Progenitor cell of endocrine pancreas (in vitro differentiated cells): ENCODE measurements around the gene GLYR1. TPM values are rescaled to one million over a fixed set of nuclear protein-coding genes. Genes with fewer than 3 reads are reported as not detected.

Experiments
- DNase-seq: peaks from one replicate; pipeline ENCODE4 v3.0.0; 2021; ENCODE audit warnings: low spot score; ENCODE audit not compliant: unreplicated experiment
- H3K27ac Mint-ChIP-seq: 2 replicates; pipeline ENCODE4 v1.8.0; 2021; ENCODE audit warnings: mild to moderate bottlenecking, moderate library complexity, mixed read lengths
- H3K27me3 Mint-ChIP-seq: 2 replicates; pipeline ENCODE4 v1.8.0; 2021; ENCODE audit warnings: mixed read lengths
- H3K36me3 Mint-ChIP-seq: 2 replicates; pipeline ENCODE4 v1.8.0; 2022; ENCODE audit warnings: mixed read lengths; ENCODE audit not compliant: insufficient read depth
- H3K4me1 Mint-ChIP-seq: 2 replicates; pipeline ENCODE4 v1.8.0; 2021; ENCODE audit warnings: low read depth, mixed read lengths
- H3K4me3 Mint-ChIP-seq: 2 replicates; pipeline ENCODE4 v1.8.0; 2021; ENCODE audit warnings: low read depth, mild to moderate bottlenecking, moderate library complexity, mixed read lengths
- H3K9me3 Mint-ChIP-seq: 2 replicates; pipeline ENCODE4 v1.8.0; 2021; ENCODE audit warnings: low read depth, mixed read lengths
- total RNA-seq: library from RNA; stranded (reverse); gene quantifications from 2 replicates; pipeline ENCODE4 v1.2.1, GENCODE V29; 2021
- TF ChIP-seq, protein P1 (sequence below): fragments of 200-600 bp; sonication (generic); IDR thresholded peaks from one replicate; pipeline ENCODE4 v1.5.0; 2021; ENCODE audit warnings: antibody characterized with exemption, mild to moderate bottlenecking; ENCODE audit not compliant: unreplicated experiment

GLYR1 gene
- total RNA-seq, 1 donor from 2014 or later, result 129 TPM

DNA sequence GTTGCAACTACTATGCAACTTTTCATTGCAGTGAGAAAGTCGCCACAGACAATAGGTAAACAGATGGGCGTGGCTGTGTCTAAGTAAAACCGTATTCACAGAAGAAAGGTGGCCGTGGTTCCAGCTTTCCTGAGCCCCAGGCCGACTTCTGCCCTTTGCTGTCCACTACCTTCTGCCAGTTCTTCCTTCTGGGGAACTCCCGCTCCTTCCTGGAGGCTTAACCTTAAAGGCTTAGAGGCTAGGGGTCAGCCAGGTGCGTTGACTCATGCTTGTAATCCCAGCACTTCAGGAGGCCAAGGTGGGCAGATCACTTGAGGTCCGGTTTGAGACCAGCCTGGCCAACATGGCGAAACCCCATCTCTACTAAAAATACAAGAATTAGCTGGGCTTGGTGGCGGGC lies 56.8 kb downstream of the GLYR1 start:
- no peaks in the 10 kb centered on the region for H3K27me3 Mint-ChIP-seq
- H3K9me3 Mint-ChIP-seq, result no peaks in the 10 kb centered on the region
- H3K4me3 Mint-ChIP-seq, result no peak overlapping the region
- TF ChIP-seq, protein P1, sequence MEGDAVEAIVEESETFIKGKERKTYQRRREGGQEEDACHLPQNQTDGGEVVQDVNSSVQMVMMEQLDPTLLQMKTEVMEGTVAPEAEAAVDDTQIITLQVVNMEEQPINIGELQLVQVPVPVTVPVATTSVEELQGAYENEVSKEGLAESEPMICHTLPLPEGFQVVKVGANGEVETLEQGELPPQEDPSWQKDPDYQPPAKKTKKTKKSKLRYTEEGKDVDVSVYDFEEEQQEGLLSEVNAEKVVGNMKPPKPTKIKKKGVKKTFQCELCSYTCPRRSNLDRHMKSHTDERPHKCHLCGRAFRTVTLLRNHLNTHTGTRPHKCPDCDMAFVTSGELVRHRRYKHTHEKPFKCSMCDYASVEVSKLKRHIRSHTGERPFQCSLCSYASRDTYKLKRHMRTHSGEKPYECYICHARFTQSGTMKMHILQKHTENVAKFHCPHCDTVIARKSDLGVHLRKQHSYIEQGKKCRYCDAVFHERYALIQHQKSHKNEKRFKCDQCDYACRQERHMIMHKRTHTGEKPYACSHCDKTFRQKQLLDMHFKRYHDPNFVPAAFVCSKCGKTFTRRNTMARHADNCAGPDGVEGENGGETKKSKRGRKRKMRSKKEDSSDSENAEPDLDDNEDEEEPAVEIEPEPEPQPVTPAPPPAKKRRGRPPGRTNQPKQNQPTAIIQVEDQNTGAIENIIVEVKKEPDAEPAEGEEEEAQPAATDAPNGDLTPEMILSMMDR, result no peak
- DNase-seq, result no peak
- H3K36me3 Mint-ChIP-seq, result no peaks in the 10 kb centered on the region
- H3K4me1 Mint-ChIP-seq, result peaks cover 14% of the 10 kb centered on the region
- no peak overlapping the region for H3K27ac Mint-ChIP-seq

DNA sequence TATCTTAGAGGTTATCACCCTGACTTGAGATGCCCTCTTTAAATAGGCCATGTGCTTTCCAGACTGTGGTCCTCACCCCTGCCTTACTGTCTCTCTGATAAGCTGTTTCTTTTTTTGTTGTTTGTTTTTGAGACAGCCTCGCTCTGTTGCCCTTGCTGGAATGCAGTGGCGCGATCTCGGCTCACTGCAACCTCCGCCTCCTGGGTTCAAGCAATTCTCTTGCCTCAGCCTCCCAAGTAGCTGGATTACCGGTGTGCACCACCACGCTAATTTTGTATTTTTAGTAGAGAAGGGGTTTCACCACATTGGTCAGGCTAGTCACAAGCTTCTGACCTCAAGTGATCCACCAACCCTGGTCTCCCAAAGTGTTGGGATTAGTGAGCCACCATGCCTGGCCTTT lies 58.2 kb downstream of the GLYR1 start:
- Mint-ChIP-seq H3K36me3 (no peaks in the 10 kb centered on the region), H3K27me3 (no peaks in the 10 kb centered on the region), H3K9me3 (no peaks in the 10 kb centered on the region), H3K4me3 (no peak overlapping the region), H3K27ac (no peak overlapping the region), H3K4me1 (peaks cover 14% of the 10 kb centered on the region)
- no peak for DNase-seq
- TF ChIP-seq, protein P1, result no peak

DNA sequence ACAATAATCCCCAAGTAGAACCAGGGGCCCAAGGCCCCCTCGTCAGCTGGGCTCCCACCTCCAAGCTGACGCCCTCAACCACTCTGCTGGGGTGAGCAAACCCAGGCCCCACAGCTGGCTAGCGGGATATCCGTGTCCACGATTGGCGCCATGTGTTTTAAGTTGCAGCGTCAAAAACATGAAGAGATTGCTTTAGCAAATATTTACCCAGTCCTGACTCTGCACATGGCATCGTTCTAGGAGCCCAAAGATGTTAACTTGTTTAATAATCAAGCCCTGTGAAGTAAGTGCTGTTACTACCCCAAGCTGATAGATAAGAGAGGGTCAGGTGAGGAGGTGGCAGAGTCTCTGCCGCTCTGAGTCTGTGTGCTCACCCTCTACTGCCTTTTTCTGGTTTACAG lies 58.6 kb downstream of the GLYR1 start:
- DNase-seq, result no peak
- Mint-ChIP-seq H3K27me3 (no peaks in the 10 kb centered on the region), H3K4me1 (peaks cover 14% of the 10 kb centered on the region), H3K4me3 (no peak overlapping the region), H3K27ac (no peak overlapping the region), H3K9me3 (no peaks in the 10 kb centered on the region), H3K36me3 (no peaks in the 10 kb centered on the region)
- TF ChIP-seq, protein P1, result no peak

DNA sequence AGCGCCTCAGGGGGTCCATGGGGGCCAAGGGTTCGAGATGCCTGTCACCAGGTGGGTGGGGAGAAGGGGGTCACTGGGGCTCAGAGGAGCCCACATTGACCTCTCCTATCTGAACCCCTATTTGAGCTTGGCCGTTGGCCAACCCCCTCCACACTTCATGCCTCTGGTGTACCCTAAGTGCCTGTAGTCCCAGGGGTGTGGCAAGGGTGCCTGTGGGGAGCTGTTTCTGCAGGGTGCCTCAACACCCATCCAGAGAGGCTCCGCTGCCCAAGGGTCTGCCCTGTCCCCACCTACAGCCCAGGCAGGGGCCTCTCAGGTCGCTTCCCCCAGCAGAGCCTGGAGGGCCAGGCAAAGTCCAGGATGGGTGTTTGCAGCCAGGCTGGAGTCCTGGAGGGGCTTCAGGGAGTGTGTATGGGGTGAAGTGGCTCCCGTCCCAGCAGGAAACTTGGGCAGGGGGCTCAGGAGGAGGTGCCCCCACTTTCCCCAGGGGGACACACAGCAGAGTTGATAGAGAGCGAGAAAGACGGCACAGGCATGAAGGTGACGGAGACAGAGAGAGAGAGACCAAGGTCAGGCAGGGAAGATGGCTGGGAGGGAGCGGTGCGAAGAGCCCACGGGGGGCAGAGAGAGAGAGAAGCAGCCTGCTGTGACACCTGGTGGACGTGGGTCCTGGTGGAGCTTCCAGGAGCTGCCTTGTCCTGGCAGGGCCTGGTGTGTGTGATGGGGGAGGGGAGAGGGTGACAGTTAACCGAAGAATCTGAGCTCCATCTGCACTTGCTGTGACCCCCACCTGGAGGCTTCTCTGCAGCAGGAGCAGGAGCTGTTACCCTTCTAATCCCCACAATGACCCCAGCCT lies 59.2 kb downstream of the GLYR1 start, which contains the start of gene SEPTIN12:
Gene SEPTIN12, minus strand, starts transcription at position 719 of the 856 bp plus-strand sequence. Its CDS starts 700 bp downstream, at position 19.
- H3K4me3 Mint-ChIP-seq, result no peak within 1 kb of the TSS
- TF ChIP-seq, protein P1, result no peak
- H3K27me3 Mint-ChIP-seq, result no peaks in the 10 kb centered on the region
- no peaks in the 10 kb centered on the region for H3K36me3 Mint-ChIP-seq
- no peaks in the 10 kb centered on the region for H3K9me3 Mint-ChIP-seq
- H3K27ac Mint-ChIP-seq, result no peak within 1 kb of the TSS
- no peak for DNase-seq
- peaks cover 14% of the 10 kb centered on the region for H3K4me1 Mint-ChIP-seq

DNA sequence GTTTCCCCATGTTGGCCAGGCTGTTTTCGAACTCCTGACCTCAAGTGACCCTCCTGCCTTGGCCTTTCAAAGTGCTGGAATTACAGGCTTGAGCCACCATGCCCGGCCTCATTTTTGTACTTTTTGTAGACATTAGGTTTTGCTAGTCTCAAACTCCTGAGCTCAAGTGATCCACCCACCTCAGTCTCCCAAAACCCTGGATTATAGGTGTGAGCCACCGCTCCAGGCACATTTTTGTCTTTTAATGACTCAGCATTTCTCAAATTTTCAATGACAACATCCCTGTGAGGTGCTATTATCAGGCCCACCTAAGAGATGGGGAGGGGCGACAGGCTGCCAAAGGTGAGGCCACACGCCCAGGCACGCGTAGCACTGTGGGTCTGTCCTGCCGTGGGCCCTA lies 60.0 kb downstream of the GLYR1 start:
- no peaks in the 10 kb centered on the region for H3K36me3 Mint-ChIP-seq
- no peak overlapping the region for H3K27ac Mint-ChIP-seq
- TF ChIP-seq, protein P1, result no peak
- no peak for DNase-seq
- H3K27me3 Mint-ChIP-seq, result no peaks in the 10 kb centered on the region
- H3K9me3 Mint-ChIP-seq, result no peaks in the 10 kb centered on the region
- H3K4me3 Mint-ChIP-seq, result no peak overlapping the region
- peaks cover 14% of the 10 kb centered on the region for H3K4me1 Mint-ChIP-seq
